CD4-positive, alpha-beta T cell (primary cell): ENCODE results near the gene AGPAT3. TPM values are rescaled to one million over a fixed set of nuclear protein-coding genes. Genes with fewer than 3 reads are reported as not detected.

ENCODE experiments used
- ATAC-seq: fragments of 200-7000 bp; cut with Tn5 transposase; one replicate; pipeline ENCODE4 v1.10.0; 2022; ENCODE audit warnings: mild to moderate bottlenecking; ENCODE audit not compliant: poor library complexity
- CTCF ChIA-PET: fragments of 350-600 bp; sonication (Branson Sonifier 250); formaldehyde crosslinking; loops from one replicate; lab custom pipeline; 2021; ENCODE audit warnings: antibody characterized with exemption, inconsistent platforms; lab: Charles Lee
- POLR2A ChIA-PET: fragments of 350-600 bp; sonication (Branson Sonifier 250); formaldehyde crosslinking; loops from one replicate; lab custom pipeline; 2021; ENCODE audit warnings: antibody characterized with exemption, inconsistent platforms; lab: Charles Lee
- DNase-seq, 14 experiments: peaks; one replicate each; pipeline ENCODE4 v3.0.0-alpha.2; 2013 to 2020; ENCODE audit warnings: mixed read lengths in 2 of 14
- H3K27ac ChIP-seq, 2 donors: one replicate each; pipeline versions ENCODE4 v1.5.1 to v1.7.0; 2013; ENCODE audit warnings: low read length in 2 of 2, low read depth in 1 of 2, mild to moderate bottlenecking in 1 of 2
- H3K27me3 ChIP-seq, 2 experiments: 1 replicate in 1 of 2; 2 replicates in 1 of 2; pipeline versions ENCODE4 v1.6.1 to v1.7.0; 2013; ENCODE audit warnings: low read length in 2 of 2, control low read depth in 1 of 2, mild to moderate bottlenecking in 1 of 2, moderate library complexity in 1 of 2; ENCODE audit not compliant: insufficient read depth in 2 of 2, control insufficient read depth in 1 of 2
- H3K36me3 ChIP-seq: one replicate; pipeline ENCODE4 v1.6.1; 2013; ENCODE audit warnings: low read length, control low read depth; ENCODE audit not compliant: insufficient read depth
- H3K4me1 ChIP-seq: one replicate; pipeline ENCODE4 v1.6.1; 2013; ENCODE audit warnings: low read length, control low read depth; ENCODE audit not compliant: insufficient read depth
- H3K4me3 ChIP-seq: one replicate; pipeline ENCODE4 v1.5.1; 2013; ENCODE audit warnings: mild to moderate bottlenecking, low read length, moderate library complexity
- H3K9me3 ChIP-seq, 2 experiments: 1 replicate in 1 of 2; 2 replicates in 1 of 2; pipeline versions ENCODE4 v1.6.1 to v1.7.0; 2013; ENCODE audit warnings: low read length in 2 of 2, mild to moderate bottlenecking in 2 of 2, control low read depth in 1 of 2, moderate library complexity in 1 of 2; ENCODE audit not compliant: control insufficient read depth in 1 of 2, insufficient read depth in 1 of 2
- H3K27ac Mint-ChIP-seq: one replicate; pipeline ENCODE4 v1.8.0; 2020; ENCODE audit warnings: mixed read lengths
- H3K27me3 Mint-ChIP-seq: one replicate; pipeline ENCODE4 v1.8.0; 2021; ENCODE audit warnings: mixed read lengths
- H3K36me3 Mint-ChIP-seq: one replicate; pipeline ENCODE4 v1.8.0; 2021; ENCODE audit warnings: low read depth, mixed read lengths
- H3K4me1 Mint-ChIP-seq: one replicate; pipeline ENCODE4 v1.8.0; 2021; ENCODE audit warnings: low read depth, mixed read lengths
- H3K4me3 Mint-ChIP-seq: one replicate; pipeline ENCODE4 v1.8.0; 2020; ENCODE audit warnings: mild to moderate bottlenecking, mixed read lengths
- H3K9me3 Mint-ChIP-seq: one replicate; pipeline ENCODE4 v1.8.0; 2020; ENCODE audit warnings: mixed read lengths
- CTCF ChIP-seq: fragments of 200-600 bp; IDR thresholded peaks from one replicate; pipeline ENCODE4 v1.8.0; 2022; ENCODE audit warnings: antibody characterized with exemption, mild to moderate bottlenecking
- intact Hi-C, 2 experiments: fragments of 100-400 bp; cut with DNase I in 1 of 2; cut with micrococcal nuclease in 1 of 2; formaldehyde crosslinking; loops; one replicate each; pipeline versions ENCODE4 v1.15.1 to v1.9.0; 2023 to 2025; cut with DNase I, micrococcal nuclease
- total RNA-seq, 174 experiments: library from RNA in 2 of 174; stranded (reverse) in 2 of 174; gene quantifications; one replicate each; pipeline ENCODE4 v1.2.3 and lab custom pipeline; 2021 to 2026

AGPAT3 gene
- total RNA-seq, 2 experiments from 2014 or later: 40.8 to 43.4 TPM

DNA sequence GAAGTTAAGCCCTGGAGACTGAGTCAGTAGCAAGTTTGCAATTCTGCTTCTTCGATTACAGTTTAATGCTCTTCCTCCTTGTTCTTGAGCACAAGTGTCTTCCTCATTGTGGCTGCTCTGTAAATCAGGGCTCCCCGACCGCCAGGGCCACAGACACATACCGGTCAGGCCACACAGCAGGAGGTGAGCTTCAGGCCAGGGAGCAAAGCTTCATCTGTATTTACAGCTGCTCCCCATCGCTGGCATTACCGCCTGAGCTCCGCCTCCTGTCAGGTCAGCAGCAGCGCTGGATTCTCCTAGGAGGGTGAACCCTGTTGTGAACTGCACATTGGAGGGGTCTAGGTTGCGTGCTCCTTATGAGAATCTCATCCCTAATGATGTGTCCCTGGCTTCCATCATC is 145.4 kb downstream of the AGPAT3 start:
- Mint-ChIP-seq H3K36me3 (peaks cover 19% of the 10 kb centered on the region), H3K9me3 (no peaks in the 10 kb centered on the region), H3K27me3 (no peaks in the 10 kb centered on the region), H3K4me3 (peak overlapping the region; percentile 93), H3K4me1 (peaks cover 31% of the 10 kb centered on the region), H3K27ac (no peak overlapping the region)
- DNase-seq (no peak), ATAC-seq (no peak)
- Histone ChIP-seq H3K9me3 (no peaks in the 10 kb centered on the region), H3K36me3 (no peaks in the 10 kb centered on the region), H3K27ac (no peak overlapping the region), H3K4me1 (peaks cover 28% of the 10 kb centered on the region), H3K4me3 (no peak overlapping the region), H3K27me3 (no peaks in the 10 kb centered on the region)
- CTCF ChIA-PET: no interaction called here
- intact Hi-C loops: loop anchor here in 1 of 2 experiments (5.0 kb wide), 1 partner anchor 1118 kb away; the partner anchor contains the start of gene NDUFV3
- TF ChIP-seq CTCF: no peak
- POLR2A ChIA-PET: interaction anchor here (0.6 to 0.7 kb wide), 2 partner anchors 14 to 73 kb away, joined by 3 to 5 read pairs; no protein-coding TSS in a partner anchor

- Mint-ChIP-seq H3K4me1 (peaks cover 38% of the 10 kb centered on the region), H3K27me3 (no peaks in the 10 kb centered on the region), H3K4me3 (peak overlapping the region; percentile 93), H3K27ac (peak overlapping the region; percentile 89), H3K36me3 (peaks cover 19% of the 10 kb centered on the region), H3K9me3 (no peaks in the 10 kb centered on the region)
- Histone ChIP-seq H3K27ac (peak overlapping the region in 1 of 2 donors; percentile 68), H3K27me3 (no peaks in the 10 kb centered on the region), H3K9me3 (no peaks in the 10 kb centered on the region), H3K4me1 (peaks cover 35% of the 10 kb centered on the region), H3K4me3 (peak overlapping the region; percentile 76), H3K36me3 (no peaks in the 10 kb centered on the region)
- DNase-seq: no peak
- ATAC-seq: no peak
- intact Hi-C loops: loop anchor here in 1 of 2 experiments (5.0 kb wide), 1 partner anchor 1119 kb away; the partner anchor contains the start of gene NDUFV3
- CTCF ChIA-PET: no interaction called here
- POLR2A ChIA-PET: interaction anchor here (0.6 to 4.4 kb wide), 3 partner anchors 13 to 73 kb away, joined by 3 to 42 read pairs (median 5); no protein-coding TSS in a partner anchor
- no peak for TF ChIP-seq CTCF
Observed at GRCh38 chr21:44011123-44011522, 146.1 kb downstream of the AGPAT3 start.

- Histone ChIP-seq H3K27ac (peak within 1 kb of the TSS; percentile 68 to 75), H3K27me3 (no peaks in the 10 kb centered on the region), H3K9me3 (no peaks in the 10 kb centered on the region), H3K4me3 (peak within 1 kb of the TSS; percentile 76), H3K4me1 (peaks cover 40% of the 10 kb centered on the region), H3K36me3 (no peaks in the 10 kb centered on the region)
- no peaks in the 10 kb centered on the region for H3K9me3 Mint-ChIP-seq
- peaks cover 19% of the 10 kb centered on the region for H3K36me3 Mint-ChIP-seq
- ChIA-PET CTCF (interaction anchor here (2.2 kb wide), 1 partner anchor 20 kb away, joined by 5 read pairs; no protein-coding TSS in a partner anchor), POLR2A (interaction anchor here (0.8 to 4.4 kb wide), 11 partner anchors 12 to 1038 kb away, joined by 3 to 42 read pairs (median 4); partner anchors contain the start of genes CFAP410 and PKNOX1)
- peak; percentile 45 for ATAC-seq
- H3K4me1 Mint-ChIP-seq: peaks cover 43% of the 10 kb centered on the region
- no peak for TF ChIP-seq CTCF
- H3K27ac Mint-ChIP-seq: peak within 1 kb of the TSS; percentile 94
- peak; percentile 52 to 90 (median 72) for DNase-seq
- peak within 1 kb of the TSS; percentile 93 for H3K4me3 Mint-ChIP-seq
- intact Hi-C loops: loop anchor here in 1 of 2 experiments (5.0 kb wide), 1 partner anchor 1120 kb away; the partner anchor contains the start of gene NDUFV3
- H3K27me3 Mint-ChIP-seq: no peaks in the 10 kb centered on the region
Observed at GRCh38 chr21:44011579-44012473, 146.8 kb downstream of the AGPAT3 start, which contains the start of gene TRAPPC10. TRAPPC10 (plus strand) TSS chr21:44012309; CDS start chr21:44012494, 185 bp downstream.
